ENCODE results near the gene PCNX1.

Gene PCNX1

DNA sequence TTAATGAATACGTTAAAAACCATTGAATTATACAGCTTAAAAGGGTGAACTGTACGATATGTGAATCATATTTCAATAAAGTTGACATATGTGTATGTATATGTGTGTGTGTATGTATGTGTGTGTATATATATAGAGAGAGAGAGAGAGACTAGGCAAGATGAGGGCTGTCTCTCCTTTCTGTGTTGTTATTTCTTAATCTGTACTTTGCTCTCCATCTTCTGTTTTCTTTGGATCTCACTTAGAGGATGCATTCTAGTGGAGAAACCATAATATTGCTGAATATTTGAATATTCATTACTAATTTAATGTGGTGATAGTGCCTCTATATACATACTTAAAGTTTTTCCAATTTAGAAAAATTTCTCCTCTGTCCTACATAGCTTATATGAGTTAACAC, 50.5 kb downstream of the PCNX1 start:
- no peak for DNase-seq (ENCODE audit: low read depth)

DNA sequence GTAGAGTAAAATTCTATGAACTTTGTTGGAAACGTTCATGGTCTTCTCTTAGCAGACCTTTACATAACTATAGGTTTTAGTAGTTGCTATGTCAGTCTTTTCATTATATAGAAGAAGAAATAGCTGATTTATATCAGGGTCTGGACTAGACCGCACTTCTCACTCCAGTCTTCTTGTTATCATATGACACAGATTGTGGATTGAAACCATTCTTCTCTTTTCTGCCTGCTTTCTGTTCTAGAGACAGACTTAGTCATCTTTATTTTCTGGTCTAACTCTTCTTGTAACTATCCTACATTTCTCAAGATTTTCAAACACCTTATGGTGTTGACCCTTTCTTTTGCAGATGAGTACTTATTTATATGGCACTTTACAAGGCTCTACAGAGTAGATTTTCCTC, 55.7 kb downstream of the PCNX1 start:
- no peak for DNase-seq (ENCODE audit: low read depth)

DNA sequence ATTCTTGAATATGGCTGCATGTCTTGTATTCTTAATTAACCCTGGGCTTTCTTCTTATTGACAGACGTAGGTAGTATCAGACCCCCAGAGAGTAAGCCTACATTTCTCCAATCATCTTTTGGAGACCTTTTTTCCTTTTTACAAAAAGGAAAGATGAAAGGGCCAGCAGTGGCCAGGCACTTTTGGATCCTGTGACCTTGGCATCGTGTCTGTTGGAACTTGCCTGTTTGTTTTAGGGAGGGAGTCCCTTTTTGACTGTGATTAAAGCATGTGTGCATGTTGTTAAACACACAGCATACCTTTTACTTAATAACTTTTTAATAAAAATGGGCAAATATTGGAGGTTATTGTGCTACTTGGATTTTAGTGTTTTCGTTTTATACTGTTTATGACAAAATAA, 57.2 kb downstream of the PCNX1 start:
- no peak for DNase-seq (ENCODE audit: low read depth)

DNA sequence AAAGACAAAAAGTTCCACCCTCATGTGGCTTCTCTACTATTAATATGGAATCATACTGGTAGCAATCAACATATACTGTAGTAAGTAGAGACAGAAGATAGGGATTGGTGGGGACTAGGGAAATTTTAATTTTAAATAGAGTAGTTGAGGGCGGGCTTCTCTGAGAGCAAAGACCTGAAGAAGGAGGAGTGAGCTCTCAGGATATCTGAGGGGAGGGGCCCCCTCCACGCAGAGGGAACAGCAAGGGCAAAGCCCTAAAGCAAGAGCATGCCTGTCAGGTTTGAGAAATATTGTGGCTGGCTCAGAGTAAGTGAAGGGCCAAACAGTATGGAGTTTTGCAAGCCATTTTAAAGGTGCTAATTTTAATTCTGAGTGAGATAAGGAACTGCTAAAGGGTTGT, 64.3 kb downstream of the PCNX1 start:
- DNase-seq (ENCODE audit: low read depth) = no peak

DNA sequence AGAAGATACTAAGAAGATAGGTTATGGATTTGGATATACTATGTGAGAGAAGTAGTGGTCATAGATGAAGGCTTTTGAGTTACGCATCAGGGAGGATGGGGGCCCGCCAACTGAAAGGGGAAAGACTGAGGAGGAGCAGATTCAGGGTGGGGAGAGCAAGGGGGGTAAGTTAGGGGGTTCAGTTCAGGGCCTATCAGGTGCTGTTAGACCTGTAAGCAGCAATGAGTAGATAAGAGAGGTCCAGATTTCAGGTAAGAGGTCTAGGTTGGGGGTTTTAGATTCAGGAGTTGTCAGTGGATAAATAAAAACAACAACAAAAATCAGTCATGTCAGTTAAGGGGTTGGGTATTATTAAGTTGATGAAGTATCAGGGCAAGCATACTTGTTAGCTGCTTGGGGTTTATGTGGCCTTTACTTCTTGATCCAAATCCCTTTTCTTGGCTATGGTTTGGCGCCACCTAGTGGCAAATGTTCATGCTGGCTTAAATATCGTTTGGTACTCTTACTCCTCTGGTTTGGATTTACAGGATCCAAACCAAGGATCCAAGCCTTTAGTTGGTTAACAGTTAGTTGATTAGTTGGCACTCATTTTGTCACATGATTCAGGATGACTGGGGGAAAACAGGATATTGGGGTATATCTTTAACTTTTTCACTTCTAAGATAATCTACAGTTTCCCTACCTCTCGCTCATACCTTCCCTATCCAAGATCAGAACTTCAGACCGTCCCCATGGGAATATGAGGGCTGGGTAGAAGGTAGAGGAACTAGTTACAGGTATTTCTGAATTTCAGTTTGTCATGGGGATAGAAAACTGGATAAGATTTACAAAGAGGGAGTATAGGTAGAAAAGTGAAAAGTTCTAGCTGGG, 65.1 kb downstream of the PCNX1 start:
- DNase-seq (ENCODE audit: low read depth) = peak; percentile 81

DNA sequence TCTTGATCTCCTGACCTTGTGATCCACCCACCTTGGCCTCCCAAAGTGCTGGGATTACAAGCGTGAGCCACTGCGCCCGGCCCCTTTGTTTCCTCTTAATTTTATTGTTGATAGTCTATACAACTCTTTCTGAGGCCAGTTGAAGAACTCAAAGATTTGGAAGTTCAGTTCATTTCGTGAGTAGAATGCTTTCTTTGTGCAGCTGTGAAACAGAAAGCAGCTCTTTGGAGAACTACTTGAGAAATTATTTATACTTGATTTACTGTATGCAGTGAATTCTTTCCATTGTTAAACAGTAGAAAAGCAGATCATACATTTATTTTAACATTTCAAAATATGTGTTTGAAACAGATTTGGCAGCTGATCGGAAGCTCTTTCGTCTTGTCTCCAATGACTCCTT, 69.3 kb downstream of the PCNX1 start:
- DNase-seq (ENCODE audit: low read depth) = no peak

DNA sequence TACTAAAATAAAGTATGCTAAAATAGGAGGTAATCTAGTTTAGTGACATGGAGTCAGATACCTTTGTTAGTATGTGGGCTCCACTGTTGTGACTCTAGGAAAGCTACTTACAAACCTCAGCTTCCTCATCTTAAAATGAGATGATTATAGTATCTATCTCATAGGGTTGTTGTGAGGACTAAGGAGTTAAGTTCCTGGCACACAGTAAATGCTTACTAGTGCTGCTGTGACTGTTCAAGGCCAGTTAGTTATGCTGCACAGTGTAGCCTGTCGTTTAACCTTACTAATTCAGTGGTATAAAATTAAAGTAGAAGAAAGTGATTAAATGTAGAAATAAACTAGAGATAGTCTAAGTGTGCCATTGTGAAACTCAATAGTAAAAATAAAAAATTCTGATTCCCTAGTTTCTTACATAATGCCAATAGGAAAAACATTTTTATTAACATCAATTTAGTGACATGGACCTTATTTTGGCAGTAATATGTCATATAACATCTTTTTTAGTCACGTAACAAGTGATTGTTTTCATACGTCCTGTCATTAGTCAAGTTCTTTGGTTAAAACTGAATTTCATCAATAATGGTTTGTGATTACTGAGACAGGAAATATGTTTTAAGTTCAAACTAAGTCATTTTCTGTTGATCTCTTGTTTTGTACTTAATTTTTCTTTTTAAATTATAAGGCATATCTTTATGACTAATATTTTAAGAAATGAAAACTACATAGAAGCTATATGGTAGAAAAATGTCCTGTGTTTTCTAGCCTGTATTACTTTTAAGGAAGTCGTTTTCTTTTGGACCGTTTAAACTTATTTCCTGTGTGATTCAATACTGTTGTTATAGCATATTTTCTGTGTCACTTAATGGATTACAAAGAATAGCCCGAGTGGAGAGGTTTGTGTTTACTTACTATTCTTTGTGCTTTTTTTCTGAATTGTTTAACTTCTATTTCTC, 74.0 kb downstream of the PCNX1 start:
- peak; percentile 16 for DNase-seq (ENCODE audit: low read depth)

DNA sequence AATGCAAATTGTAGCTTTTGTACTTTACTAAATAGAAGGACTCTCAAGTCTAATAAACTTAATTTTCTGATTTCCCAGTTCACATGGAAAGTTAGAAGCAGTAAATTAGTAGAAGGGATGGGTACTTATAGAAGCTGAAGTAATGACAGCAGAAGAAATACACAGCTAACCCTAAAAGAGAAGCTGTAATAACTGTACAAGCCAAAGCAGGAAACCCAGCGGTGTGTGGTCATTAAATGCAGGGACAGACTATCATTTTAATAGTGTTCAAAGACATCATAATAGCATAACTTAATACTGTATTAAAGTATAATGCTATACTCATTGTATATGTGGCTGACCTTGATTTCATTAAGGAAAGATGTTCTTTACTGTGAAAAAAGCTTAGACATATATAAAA, 74.9 kb downstream of the PCNX1 start:
- no peak for DNase-seq (ENCODE audit: low read depth)

DNA sequence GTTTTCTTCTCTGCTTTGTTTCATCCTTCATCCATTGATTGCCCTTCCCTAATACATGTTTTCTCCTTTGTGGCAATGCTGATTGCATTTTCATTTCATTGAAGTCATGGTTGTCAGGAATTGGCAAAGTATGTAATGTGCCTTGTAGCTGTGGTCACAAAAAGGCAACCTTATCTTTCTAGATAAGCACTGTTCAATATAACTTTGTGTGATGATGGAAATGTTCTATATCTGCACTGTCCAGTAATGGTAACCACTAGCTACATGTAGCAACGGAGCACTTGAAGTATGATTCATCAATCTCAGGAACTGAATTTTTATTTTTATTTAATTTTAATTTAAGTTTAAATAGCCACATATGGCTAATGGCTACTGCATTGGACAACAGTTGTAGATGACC, 79.8 kb downstream of the PCNX1 start:
- no peak for DNase-seq (ENCODE audit: low read depth)

DNA sequence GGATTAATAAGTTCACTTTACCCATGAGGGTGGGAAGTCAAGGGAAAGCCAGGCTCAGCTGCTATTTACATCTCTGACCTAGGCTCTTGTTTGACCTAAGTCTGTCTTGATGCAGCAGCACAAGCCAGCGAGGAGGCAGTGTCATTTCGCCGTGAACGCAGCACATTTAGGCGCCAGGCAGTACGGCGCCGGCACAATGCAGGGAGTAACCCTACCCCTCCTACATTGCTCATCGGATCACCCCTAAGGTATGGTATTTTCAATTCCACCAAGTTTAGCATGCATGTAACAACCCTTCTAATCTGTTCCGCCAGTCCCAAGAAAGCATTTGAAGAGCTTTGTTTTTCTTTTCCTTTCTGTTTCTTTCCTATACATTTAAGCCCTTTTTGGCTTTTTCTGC, 81.2 kb downstream of the PCNX1 start:
- DNase-seq (ENCODE audit: low read depth) = no peak

DNA sequence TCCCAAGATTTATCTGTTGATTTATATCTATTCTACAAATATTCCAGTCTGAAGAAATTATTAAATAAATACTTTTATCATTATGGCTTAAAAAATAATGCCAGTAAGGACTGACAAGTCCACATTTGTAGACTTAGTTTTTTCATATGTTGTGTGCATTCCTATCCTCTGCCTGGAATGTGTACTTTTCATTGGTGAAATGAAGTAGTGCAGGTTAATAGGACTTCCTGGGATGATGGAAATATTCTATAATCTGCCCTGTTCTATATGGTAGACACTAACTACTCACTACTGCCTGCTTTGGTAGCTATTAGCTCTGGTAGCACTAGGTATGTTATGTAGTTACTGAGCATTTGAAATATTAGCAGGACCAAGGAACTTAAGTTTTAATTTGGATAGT, 86.7 kb downstream of the PCNX1 start:
- no peak for DNase-seq (ENCODE audit: low read depth)

DNA sequence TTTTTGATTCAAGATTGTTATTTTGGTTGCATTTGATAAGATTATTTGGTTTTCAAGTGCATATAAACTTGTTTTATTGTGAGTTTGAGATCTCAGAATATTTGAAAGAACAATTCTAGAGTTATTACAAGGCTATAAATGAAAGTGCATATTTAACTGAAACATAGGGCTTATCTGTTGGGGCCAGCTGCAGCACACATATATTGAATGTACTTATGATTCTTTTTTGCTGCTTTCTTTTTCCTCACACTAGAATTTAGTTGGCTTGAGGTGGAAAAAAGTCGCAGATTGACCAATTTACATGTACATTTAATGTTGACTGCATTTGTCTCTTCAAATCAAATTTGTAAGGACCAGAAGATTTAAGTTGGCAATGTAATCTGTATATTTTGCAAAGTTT, 88.0 kb downstream of the PCNX1 start:
- DNase-seq (ENCODE audit: low read depth) = no peak

DNA sequence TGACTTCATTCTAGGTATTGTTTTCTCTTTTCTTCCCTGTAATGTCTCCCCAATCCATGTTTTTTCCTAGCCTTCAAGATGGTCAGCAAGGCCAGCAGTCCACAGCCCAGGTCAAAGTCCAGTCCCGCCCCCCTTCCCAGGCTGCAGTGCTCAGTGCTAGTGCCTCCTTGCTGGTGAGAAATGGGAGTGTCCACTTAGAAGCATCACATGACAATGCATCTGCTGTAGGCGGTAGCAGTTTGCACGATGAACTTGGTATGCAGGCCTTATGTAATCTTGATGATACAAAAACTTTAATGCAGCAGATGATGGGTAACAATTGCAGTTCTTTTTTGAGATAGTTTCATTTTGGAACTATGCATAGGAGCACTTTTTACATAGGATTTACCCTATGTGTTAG, 88.4 kb downstream of the PCNX1 start:
- DNase-seq (ENCODE audit: low read depth) = no peak

DNA sequence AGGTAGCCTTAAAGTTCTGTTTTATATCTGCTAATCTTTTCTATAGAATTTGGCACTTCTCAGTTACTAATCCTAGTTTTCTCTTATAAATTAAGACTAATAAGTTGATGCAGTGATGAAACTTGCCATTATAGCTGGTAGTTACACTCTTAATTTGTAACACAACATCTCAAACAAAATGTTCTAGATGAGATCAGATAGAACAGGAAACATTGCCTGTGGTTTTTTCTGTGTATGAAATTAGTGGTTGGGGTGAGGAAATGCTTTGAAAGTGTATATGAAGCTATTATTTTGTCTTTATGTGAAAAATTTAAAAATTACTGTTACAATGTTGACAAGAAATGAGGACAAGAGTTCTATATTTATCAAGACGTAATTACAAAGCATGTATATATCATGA, 91.9 kb downstream of the PCNX1 start:
- no peak for DNase-seq (ENCODE audit: low read depth)

DNA sequence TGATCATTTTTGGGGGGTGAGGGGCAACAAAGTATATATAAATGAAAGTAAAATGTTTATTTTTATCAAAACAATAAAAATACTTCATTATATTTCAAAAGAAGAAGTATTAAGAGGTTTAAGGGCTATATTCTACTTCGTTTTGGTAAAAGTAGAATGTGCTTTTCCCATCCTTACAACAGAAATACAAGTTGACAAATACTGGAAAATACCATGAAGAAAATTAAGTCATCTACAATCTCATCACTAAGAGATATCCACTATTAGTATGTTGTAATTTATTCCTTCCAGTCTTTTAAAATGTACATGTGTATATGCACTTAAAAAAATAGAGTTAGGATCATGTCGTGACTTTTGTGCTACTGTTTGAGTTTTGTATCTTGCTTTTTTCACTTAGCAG, 92.8 kb downstream of the PCNX1 start:
- DNase-seq (ENCODE audit: low read depth) = no peak

DNA sequence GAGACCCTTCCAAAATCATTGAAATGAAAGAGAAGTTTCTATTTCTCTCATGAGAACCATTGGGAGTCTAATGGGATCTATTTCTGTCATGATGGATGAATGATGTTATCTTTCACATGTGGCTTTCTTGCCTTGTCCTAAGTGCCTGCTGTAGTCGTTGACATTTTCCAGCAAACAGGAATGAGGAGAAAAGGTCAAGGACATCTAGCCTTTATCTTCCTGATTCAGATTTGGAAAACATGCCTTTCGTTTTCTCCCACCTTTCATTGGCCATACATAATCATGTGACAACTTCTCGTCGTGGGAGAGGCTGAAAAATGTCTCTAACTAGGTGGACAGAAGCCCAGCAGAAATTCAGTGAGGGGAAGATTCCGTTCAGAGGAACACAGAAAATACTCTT, 94.5 kb downstream of the PCNX1 start:
- no peak for DNase-seq (ENCODE audit: low read depth)

DNA sequence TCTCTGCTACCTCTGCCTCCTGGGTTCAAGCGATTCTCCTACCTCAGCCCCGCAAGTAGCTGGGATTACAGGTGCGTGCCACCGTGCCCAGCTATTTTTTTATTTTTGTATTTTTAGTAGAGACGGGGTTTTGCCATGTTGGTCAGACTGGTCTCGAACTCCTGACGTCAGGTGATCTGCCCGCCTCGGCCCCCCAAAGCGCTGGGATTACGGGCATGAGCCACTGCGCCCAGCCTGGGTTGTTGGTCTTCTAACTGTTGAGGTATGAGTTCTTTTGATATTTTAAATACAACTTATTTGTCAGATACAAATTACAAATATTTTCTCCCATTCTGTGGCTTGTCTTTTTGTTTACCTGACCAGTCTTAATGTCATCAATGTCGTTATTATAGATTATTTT, 95.9 kb downstream of the PCNX1 start:
- no peak for DNase-seq (ENCODE audit: low read depth)

DNA sequence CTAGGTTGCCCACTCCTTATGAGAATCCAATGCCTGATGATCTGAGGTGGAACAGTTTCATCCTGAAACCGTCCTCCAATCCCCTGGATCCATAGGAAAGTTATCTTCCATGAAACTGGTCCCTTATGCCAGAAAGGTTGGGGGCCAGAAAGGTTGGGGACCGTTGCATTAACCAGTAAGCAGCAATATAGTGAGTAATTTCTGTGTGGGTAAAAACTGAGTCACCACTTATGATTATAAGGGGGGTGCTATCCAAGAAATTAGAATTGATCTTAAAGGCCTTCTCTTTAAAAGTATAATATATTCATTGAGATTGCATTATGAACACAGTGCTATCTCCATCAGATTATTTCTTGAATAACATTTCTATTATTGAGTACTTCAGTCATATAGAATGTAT, 97.2 kb downstream of the PCNX1 start:
- DNase-seq (ENCODE audit: low read depth) = peak; percentile 20

DNA sequence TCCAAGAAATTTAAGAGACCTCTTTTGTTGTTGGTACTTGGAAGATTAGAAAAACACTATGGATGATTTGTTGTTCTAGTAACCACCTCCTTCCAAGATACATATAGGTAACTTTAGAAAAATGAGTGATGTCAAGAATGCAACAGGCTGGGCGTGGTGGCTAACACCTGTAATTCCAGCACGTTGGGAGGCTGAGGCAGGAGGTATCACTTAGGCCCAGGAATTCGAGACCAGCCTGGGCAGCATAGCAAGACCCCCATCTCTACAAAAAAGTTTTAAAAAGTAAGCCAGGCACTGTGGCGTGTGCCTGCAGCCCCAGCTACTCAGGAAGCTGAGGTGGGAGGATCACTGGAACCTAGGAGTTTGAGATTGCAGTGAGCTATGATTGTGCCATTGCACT, 97.8 kb downstream of the PCNX1 start:
- DNase-seq (ENCODE audit: low read depth) = peak; percentile 10

DNA sequence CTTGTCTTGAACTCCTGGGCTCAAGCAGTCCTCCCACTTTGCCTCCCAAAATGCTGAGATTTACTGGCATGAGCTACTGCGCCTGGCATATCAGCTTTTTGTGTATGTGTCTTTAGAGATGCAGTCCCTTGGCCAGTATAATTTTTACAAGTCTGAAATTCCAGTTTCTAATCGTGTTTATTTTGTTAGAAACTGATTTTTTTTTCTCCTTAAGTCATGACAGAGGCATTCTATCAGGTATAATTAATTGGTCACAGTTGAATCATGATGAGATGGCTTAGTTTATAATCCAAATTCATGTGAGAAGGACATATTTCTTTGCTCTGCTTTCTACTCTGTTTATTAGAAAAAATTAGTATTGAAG, 98.9 kb downstream of the PCNX1 start:
- DNase-seq (ENCODE audit: low read depth) = peak; percentile 49

DNA sequence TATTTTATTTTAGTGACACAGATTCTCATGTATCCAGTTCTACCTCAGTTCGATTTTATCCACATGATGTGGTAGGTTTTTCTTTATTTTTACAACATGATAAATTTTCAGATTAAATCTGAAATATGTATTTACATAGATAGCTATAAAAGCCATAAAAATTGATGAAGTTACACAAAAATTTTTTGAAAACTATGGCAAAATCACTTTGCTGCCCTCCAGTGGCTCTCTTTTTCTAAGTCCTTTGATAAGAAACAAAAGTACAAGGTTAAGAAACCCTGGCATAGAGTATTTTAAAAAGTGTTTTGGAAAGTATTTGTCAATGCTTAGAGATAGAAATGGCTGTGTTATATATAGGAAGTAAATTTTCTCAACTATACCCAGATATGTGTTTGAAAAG, 104.2 kb downstream of the PCNX1 start:
- no peak for DNase-seq (ENCODE audit: low read depth)

DNA sequence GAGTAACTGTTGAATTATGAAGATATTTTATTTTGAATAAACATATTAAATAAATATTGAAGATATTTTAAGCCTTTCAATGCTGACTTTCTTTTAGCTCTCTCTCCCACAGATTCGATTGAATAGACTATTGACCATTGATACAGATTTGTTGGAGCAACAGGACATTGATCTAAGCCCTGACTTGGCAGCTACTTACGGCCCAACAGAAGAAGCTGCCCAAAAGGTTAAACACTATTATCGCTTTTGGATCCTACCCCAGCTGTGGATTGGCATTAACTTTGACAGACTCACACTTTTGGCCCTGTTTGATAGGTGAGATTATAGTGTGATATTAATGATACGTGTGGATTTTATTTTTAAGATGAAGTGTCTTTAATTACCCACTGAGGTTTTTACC, 105.6 kb downstream of the PCNX1 start:
- no peak for DNase-seq (ENCODE audit: low read depth)

DNA sequence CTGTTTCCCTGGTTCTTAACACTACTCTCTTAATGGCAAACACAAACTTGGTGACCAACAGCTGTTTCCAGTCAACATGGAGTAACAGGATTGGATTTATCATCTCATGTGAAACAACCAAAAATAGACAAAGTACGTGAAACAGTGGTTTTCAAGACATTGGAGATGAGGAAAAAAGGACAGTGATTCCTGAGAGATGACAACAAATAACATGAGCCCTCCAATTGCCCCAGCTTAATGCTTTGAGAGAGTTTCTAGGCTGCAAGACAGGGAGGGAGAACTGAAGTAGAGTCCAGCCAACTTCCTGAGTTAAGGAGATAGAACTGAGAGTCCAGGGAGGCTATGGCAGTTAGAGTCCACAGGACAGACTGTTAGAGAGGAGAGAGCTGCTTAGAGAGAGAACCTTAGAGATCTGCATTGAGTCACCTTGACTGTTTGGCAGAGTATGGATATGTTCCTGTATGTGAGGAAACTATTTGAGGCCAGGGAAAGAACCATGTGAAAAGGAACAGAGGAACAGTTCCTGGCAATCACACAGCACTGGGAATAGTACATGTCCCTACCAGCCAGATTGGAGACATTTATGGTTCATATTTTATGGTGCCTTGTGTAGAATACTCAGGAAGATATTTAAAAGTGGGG, 106.4 kb downstream of the PCNX1 start:
- DNase-seq (ENCODE audit: low read depth) = no peak
